ENCODE data around the gene USP6NL. TPM values are rescaled to one million over a fixed set of nuclear protein-coding genes. Genes with fewer than 3 reads are reported as not detected.

Gene USP6NL
- total RNA-seq, 1 experiment from 2014 or later, result 24.6 TPM

Other genes with a start within 250 kb of the USP6NL start
- 13.0 TPM for gene ECHDC3, start 130.7 kb upstream of the USP6NL start, total RNA-seq (2021; ENCODE audit: unreplicated experiment)
- 46.2 TPM for gene PROSER2, start 211.7 kb upstream of the USP6NL start, total RNA-seq (2021; ENCODE audit: unreplicated experiment)